Measurements from ENCODE around the gene FAAP100.
A peak's percentile ranks its signal among the peaks of the same experiment; 100 is the strongest.

FAAP100 gene

GRCh38 chr17:81577278-81578000 lies 25.3 kb upstream of the FAAP100 start:
- H3K9ac ChIP-seq (ENCODE audit: low read length in 5 of 5) = peak overlapping the region in 1 of 5 donors; percentile 19
- H3K27ac ChIP-seq (ENCODE audit: low read depth, low read length) = peak overlapping the region; percentile 19
- H3K4me3 ChIP-seq (ENCODE audit: low read depth in 1 of 5, low read length in 5 of 5) = peak overlapping the region in 3 of 5 donors; percentile 32 to 48 (median 40)

GRCh38 chr17:81576621-81577277 lies 24.6 kb upstream of the FAAP100 start:
- H3K9ac ChIP-seq (ENCODE audit: low read length in 5 of 5) = no peak overlapping the region
- H3K4me3 ChIP-seq (ENCODE audit: low read depth in 1 of 5, low read length in 5 of 5) = peak overlapping the region in 3 of 5 donors; percentile 32 to 48 (median 40)
- peak overlapping the region; percentile 19 for H3K27ac ChIP-seq (ENCODE audit: low read depth, low read length)
- H3K9me3 ChIP-seq (ENCODE audit: control insufficient read depth in 5 of 5, low read length in 5 of 5) = no peaks in the 10 kb centered on the region
- H3K36me3 ChIP-seq (ENCODE audit: control insufficient read depth in 5 of 5, insufficient read depth in 5 of 5, low read length in 5 of 5) = peaks cover 3 to 71% (median 58%) of the 10 kb centered on the region in 5 donors
- no peaks in the 10 kb centered on the region for H3K27me3 ChIP-seq (ENCODE audit: control insufficient read depth in 5 of 5, insufficient read depth in 4 of 5, low read length in 5 of 5)
- H3K4me1 ChIP-seq (ENCODE audit: control insufficient read depth in 5 of 5, insufficient read depth in 5 of 5, low read length in 5 of 5) = peaks cover 2 to 17% (median 11%) of the 10 kb centered on the region in 5 donors

More at GRCh38 chr17:81577278-81578000, 25.3 kb upstream of the FAAP100 start:
- Histone ChIP-seq H3K4me1 (ENCODE audit: control insufficient read depth in 5 of 5, insufficient read depth in 5 of 5, low read length in 5 of 5) (peaks cover 2 to 17% (median 11%) of the 10 kb centered on the region in 5 donors), H3K27me3 (ENCODE audit: control insufficient read depth in 5 of 5, insufficient read depth in 4 of 5, low read length in 5 of 5) (no peaks in the 10 kb centered on the region), H3K9me3 (ENCODE audit: control insufficient read depth in 5 of 5, low read length in 5 of 5) (no peaks in the 10 kb centered on the region), H3K36me3 (ENCODE audit: control insufficient read depth in 5 of 5, insufficient read depth in 5 of 5, low read length in 5 of 5) (peaks cover 3 to 74% (median 61%) of the 10 kb centered on the region in 5 donors)

- peaks cover 3 to 74% (median 61%) of the 10 kb centered on the region in 5 donors for H3K36me3 ChIP-seq (ENCODE audit: control insufficient read depth in 5 of 5, insufficient read depth in 5 of 5, low read length in 5 of 5)
- no peak overlapping the region for H3K9ac ChIP-seq (ENCODE audit: low read length in 5 of 5)
- H3K4me3 ChIP-seq (ENCODE audit: low read depth in 1 of 5, low read length in 5 of 5) = no peak overlapping the region
- H3K4me1 ChIP-seq (ENCODE audit: control insufficient read depth in 5 of 5, insufficient read depth in 5 of 5, low read length in 5 of 5) = peaks cover 2 to 14% (median 11%) of the 10 kb centered on the region in 5 donors
- H3K27me3 ChIP-seq (ENCODE audit: control insufficient read depth in 5 of 5, insufficient read depth in 4 of 5, low read length in 5 of 5) = no peaks in the 10 kb centered on the region
- no peak overlapping the region for H3K27ac ChIP-seq (ENCODE audit: low read depth, low read length)
- no peaks in the 10 kb centered on the region for H3K9me3 ChIP-seq (ENCODE audit: control insufficient read depth in 5 of 5, low read length in 5 of 5)
Measured at GRCh38 chr17:81575836-81576235, 23.7 kb upstream of the FAAP100 start.

GRCh38 chr17:81574643-81574956 lies 22.4 kb upstream of the FAAP100 start:
- no peak overlapping the region for H3K4me3 ChIP-seq (ENCODE audit: low read depth in 1 of 5, low read length in 5 of 5)
- no peaks in the 10 kb centered on the region for H3K27me3 ChIP-seq (ENCODE audit: control insufficient read depth in 5 of 5, insufficient read depth in 4 of 5, low read length in 5 of 5)
- no peak overlapping the region for H3K9ac ChIP-seq (ENCODE audit: low read length in 5 of 5)
- H3K36me3 ChIP-seq (ENCODE audit: control insufficient read depth in 5 of 5, insufficient read depth in 5 of 5, low read length in 5 of 5) = peaks cover 3 to 74% (median 64%) of the 10 kb centered on the region in 5 donors
- no peak overlapping the region for H3K27ac ChIP-seq (ENCODE audit: low read depth, low read length)
- H3K4me1 ChIP-seq (ENCODE audit: control insufficient read depth in 5 of 5, insufficient read depth in 5 of 5, low read length in 5 of 5) = peaks cover 2 to 14% (median 11%) of the 10 kb centered on the region in 5 donors
- no peaks in the 10 kb centered on the region for H3K9me3 ChIP-seq (ENCODE audit: control insufficient read depth in 5 of 5, low read length in 5 of 5)

DNA sequence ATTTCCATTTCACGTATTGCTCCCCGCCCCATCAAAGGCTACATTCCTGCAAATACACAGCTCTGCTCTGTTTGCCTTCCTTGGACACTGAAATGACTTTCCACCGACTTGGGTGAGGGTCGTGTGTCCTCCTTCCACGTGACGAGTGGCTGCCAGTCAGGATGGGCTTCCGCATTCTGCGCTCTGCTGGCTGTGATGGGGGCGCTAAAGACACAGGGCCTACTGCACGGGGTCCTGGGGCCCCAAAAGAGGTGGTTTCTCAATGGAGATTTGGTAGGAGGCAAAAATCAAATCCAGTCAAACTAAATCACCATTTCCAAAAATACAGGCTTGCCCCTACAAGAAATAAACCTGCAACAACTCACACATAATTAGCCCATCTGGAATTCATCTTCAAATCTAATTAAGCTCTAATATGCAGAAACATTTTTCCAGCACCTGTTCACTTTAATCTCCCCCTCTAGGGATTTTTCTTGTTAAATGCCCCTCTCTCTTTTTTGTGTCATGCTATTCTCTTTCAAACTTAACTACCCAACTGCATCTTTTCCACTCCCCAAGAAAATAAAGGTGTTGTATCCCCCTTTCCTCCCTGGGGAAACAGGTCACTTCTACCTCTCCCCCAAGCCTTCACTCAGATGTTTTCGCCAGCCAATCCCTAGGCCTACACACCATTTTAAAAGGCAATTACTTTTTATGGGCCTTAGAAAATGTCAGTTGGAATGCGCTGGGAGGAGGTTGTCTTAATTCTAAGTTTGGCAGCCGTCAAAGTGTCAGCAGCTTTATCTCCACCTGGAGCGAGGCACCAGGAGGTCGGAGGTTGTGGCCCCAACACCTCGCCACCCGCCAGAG lies 21.9 kb upstream of the FAAP100 start:
- Histone ChIP-seq H3K36me3 (ENCODE audit: control insufficient read depth in 5 of 5, insufficient read depth in 5 of 5, low read length in 5 of 5) (peaks cover 3 to 75% (median 64%) of the 10 kb centered on the region in 5 donors), H3K4me1 (ENCODE audit: control insufficient read depth in 5 of 5, insufficient read depth in 5 of 5, low read length in 5 of 5) (peaks cover 2 to 14% (median 11%) of the 10 kb centered on the region in 5 donors), H3K4me3 (ENCODE audit: low read depth in 1 of 5, low read length in 5 of 5) (no peak overlapping the region), H3K27ac (ENCODE audit: low read depth, low read length) (no peak overlapping the region), H3K9me3 (ENCODE audit: control insufficient read depth in 5 of 5, low read length in 5 of 5) (no peaks in the 10 kb centered on the region), H3K27me3 (ENCODE audit: control insufficient read depth in 5 of 5, insufficient read depth in 4 of 5, low read length in 5 of 5) (no peaks in the 10 kb centered on the region), H3K9ac (ENCODE audit: low read length in 5 of 5) (no peak overlapping the region)

GRCh38 chr17:81572563-81573168 lies 20.5 kb upstream of the FAAP100 start:
- Histone ChIP-seq H3K36me3 (ENCODE audit: control insufficient read depth in 5 of 5, insufficient read depth in 5 of 5, low read length in 5 of 5) (peaks cover 5 to 74% (median 63%) of the 10 kb centered on the region in 5 donors), H3K9me3 (ENCODE audit: control insufficient read depth in 5 of 5, low read length in 5 of 5) (no peaks in the 10 kb centered on the region)

DNA sequence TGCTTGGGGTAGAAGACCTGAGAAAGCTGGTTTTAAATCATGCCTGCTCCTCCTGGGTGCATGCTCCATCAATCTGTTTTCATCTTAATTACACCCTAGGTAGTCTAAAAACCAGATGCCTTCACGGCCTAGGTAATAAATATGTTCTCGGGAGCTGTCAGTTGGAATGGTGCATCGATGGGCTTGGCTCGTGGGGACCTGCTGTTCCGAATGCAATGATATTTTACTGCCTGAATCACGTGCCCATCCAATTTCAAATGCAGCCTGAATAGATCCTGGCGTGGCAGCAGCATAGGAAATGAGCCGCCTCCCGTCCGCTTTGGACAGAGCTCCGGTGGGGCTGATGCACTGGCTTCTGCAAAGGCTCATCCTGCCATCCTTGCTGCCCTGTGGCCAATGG lies 18.8 kb upstream of the FAAP100 start:
- no peak overlapping the region for H3K9ac ChIP-seq (ENCODE audit: low read length in 5 of 5)
- no peak overlapping the region for H3K27ac ChIP-seq (ENCODE audit: low read depth, low read length)
- no peaks in the 10 kb centered on the region for H3K9me3 ChIP-seq (ENCODE audit: control insufficient read depth in 5 of 5, low read length in 5 of 5)
- H3K4me3 ChIP-seq (ENCODE audit: low read depth in 1 of 5, low read length in 5 of 5) = no peak overlapping the region
- H3K4me1 ChIP-seq (ENCODE audit: control insufficient read depth in 5 of 5, insufficient read depth in 5 of 5, low read length in 5 of 5) = peaks cover 12 to 27% (median 23%) of the 10 kb centered on the region in 5 donors
- H3K27me3 ChIP-seq (ENCODE audit: control insufficient read depth in 5 of 5, insufficient read depth in 4 of 5, low read length in 5 of 5) = no peaks in the 10 kb centered on the region
- H3K36me3 ChIP-seq (ENCODE audit: control insufficient read depth in 5 of 5, insufficient read depth in 5 of 5, low read length in 5 of 5) = peaks cover 5 to 77% (median 69%) of the 10 kb centered on the region in 5 donors

More at GRCh38 chr17:81572563-81573168, 20.5 kb upstream of the FAAP100 start:
- no peak overlapping the region for H3K9ac ChIP-seq (ENCODE audit: low read length in 5 of 5)
- H3K4me3 ChIP-seq (ENCODE audit: low read depth in 1 of 5, low read length in 5 of 5) = no peak overlapping the region
- H3K27ac ChIP-seq (ENCODE audit: low read depth, low read length) = no peak overlapping the region
- H3K27me3 ChIP-seq (ENCODE audit: control insufficient read depth in 5 of 5, insufficient read depth in 4 of 5, low read length in 5 of 5) = no peaks in the 10 kb centered on the region
- H3K4me1 ChIP-seq (ENCODE audit: control insufficient read depth in 5 of 5, insufficient read depth in 5 of 5, low read length in 5 of 5) = peaks cover 2 to 22% (median 18%) of the 10 kb centered on the region in 5 donors

- no peak overlapping the region for H3K9ac ChIP-seq (ENCODE audit: low read length in 5 of 5)
- H3K27me3 ChIP-seq (ENCODE audit: control insufficient read depth in 5 of 5, insufficient read depth in 4 of 5, low read length in 5 of 5) = no peaks in the 10 kb centered on the region
- peaks cover 12 to 31% (median 25%) of the 10 kb centered on the region in 5 donors for H3K4me1 ChIP-seq (ENCODE audit: control insufficient read depth in 5 of 5, insufficient read depth in 5 of 5, low read length in 5 of 5)
- H3K27ac ChIP-seq (ENCODE audit: low read depth, low read length) = no peak overlapping the region
- H3K9me3 ChIP-seq (ENCODE audit: control insufficient read depth in 5 of 5, low read length in 5 of 5) = no peaks in the 10 kb centered on the region
- peaks cover 2 to 78% (median 71%) of the 10 kb centered on the region in 5 donors for H3K36me3 ChIP-seq (ENCODE audit: control insufficient read depth in 5 of 5, insufficient read depth in 5 of 5, low read length in 5 of 5)
- no peak overlapping the region for H3K4me3 ChIP-seq (ENCODE audit: low read depth in 1 of 5, low read length in 5 of 5)
Measured at GRCh38 chr17:81569986-81570514, 17.9 kb upstream of the FAAP100 start.

GRCh38 chr17:81568416-81568815 lies 16.3 kb upstream of the FAAP100 start:
- Histone ChIP-seq H3K36me3 (ENCODE audit: control insufficient read depth in 5 of 5, insufficient read depth in 5 of 5, low read length in 5 of 5) (peaks cover 5 to 81% (median 77%) of the 10 kb centered on the region in 5 donors), H3K27ac (ENCODE audit: low read depth, low read length) (no peak overlapping the region), H3K27me3 (ENCODE audit: control insufficient read depth in 5 of 5, insufficient read depth in 4 of 5, low read length in 5 of 5) (no peaks in the 10 kb centered on the region)

More at GRCh38 chr17:81568416-81568815, 16.3 kb upstream of the FAAP100 start:
- Histone ChIP-seq H3K9me3 (ENCODE audit: control insufficient read depth in 5 of 5, low read length in 5 of 5) (no peaks in the 10 kb centered on the region), H3K9ac (ENCODE audit: low read length in 5 of 5) (peak overlapping the region in 1 of 5 donors; percentile 16), H3K4me1 (ENCODE audit: control insufficient read depth in 5 of 5, insufficient read depth in 5 of 5, low read length in 5 of 5) (peaks cover 12 to 35% (median 27%) of the 10 kb centered on the region in 5 donors), H3K4me3 (ENCODE audit: low read depth in 1 of 5, low read length in 5 of 5) (no peak overlapping the region)
